ENCODE results near the gene DOLPP1. TPM values are rescaled to one million over a fixed set of nuclear protein-coding genes. Genes with fewer than 3 reads are reported as not detected.
A peak's percentile ranks its signal among the peaks of the same experiment; 100 is the strongest.

The DOLPP1 gene
- total and polyA plus RNA-seq, 2 experiments from 2014 or later: 11.6 to 12.8 TPM

DNA sequence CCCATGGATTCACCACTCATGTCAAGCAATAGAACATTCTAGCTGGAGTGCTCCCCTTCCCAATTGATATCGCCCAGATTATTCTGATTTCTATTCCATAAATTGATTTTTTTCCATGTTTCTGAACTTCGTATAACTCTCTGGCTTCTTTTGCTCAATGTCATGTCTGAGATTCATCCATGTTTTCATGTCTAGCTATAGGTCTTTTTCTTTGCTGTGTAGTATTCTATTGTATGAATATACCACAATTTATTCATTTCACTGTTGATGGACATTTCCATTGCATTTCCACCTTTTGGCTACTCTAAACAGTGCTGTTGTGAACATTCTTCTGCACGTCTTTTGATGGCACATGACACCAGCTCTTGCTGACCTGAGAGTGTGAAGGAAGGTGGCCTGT is 49.9 kb downstream of the DOLPP1 start:
- no peak for TF ChIP-seq EZH2phosphoT487 (IDR thresholded peaks at IDR 0.05; ENCODE audit: insufficient read depth, low read depth)
- TF ChIP-seq EZH2 (IDR thresholded peaks at IDR 0.05; ENCODE audit: insufficient read depth, poor library complexity, severe bottlenecking): no peak
- in situ Hi-C loops (cut with MboI): loop anchor here (5.0 to 10.0 kb wide), 2 partner anchors 487 to 654 kb away; no protein-coding TSS in a partner anchor
- Histone ChIP-seq H4K20me1 (ENCODE audit: insufficient read depth) (no peaks in the 10 kb centered on the region), H3K4me3 (no peak overlapping the region), H3K9ac (no peak overlapping the region), H3K36me3 (ENCODE audit: low read depth) (peaks cover 2% of the 10 kb centered on the region; the same call in 1 of the 2 replicates), H3K79me2 (ENCODE audit: insufficient read depth) (no peaks in the 10 kb centered on the region; the same call in 1 of the 2 replicates), H3K27me3 (replicated peaks; ENCODE audit: insufficient read depth) (no peaks in the 10 kb centered on the region), H3K9me3 (ENCODE audit: low read depth) (no peaks in the 10 kb centered on the region), H3K4me1 (ENCODE audit: insufficient read depth) (peaks cover 1% of the 10 kb centered on the region; the same call in 1 of the 2 replicates), H3K27ac (no peak overlapping the region), H3K9me2 (ENCODE audit: insufficient read depth) (no peaks in the 10 kb centered on the region), H3F3A (ENCODE audit: insufficient read depth) (no peaks in the 10 kb centered on the region), H3K4me2 (ENCODE audit: unreplicated experiment) (no peak overlapping the region), H2AFZ (no peak overlapping the region)
- 65 to 66% methylated on average over 3 of the region's 3 CpGs for WGBS, 2 experiments (ENCODE audit: low coverage in 1 of 2, low lambda C conversion rate in 2 of 2, missing lambda C conversion rate in 2 of 2)
- no peak for DNase-seq

GRCh38 chr9:129131300-129132145 is 50.6 kb downstream of the DOLPP1 start:
- in situ Hi-C loops (cut with MboI): loop anchor here (5.0 to 10.0 kb wide), 2 partner anchors 486 to 653 kb away; no protein-coding TSS in a partner anchor

DNA sequence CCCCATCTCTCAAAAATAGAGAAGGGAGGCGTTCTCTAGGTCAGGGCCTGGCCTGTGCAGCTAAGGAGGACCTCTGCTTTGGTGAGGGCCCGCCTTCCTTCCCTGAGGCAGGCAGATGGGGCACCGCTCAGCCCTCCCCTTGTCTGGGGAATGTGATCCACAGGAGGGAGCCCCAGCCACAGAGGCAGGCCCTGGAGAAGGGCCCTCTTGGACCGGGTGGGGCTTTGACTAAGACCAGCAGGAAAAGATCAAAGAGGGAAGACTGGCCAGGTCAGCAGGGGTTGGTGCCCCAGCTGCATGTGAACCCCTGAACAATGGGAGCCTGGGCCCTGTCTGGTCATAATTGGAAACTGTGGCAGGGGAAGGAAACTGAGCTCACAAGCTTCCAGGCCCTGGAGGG is 52.2 kb downstream of the DOLPP1 start:
- Histone ChIP-seq H3K27ac (no peak overlapping the region), H2AFZ (no peak overlapping the region), H4K20me1 (ENCODE audit: insufficient read depth) (no peaks in the 10 kb centered on the region), H3K9ac (no peak overlapping the region), H3K27me3 (replicated peaks; ENCODE audit: insufficient read depth) (no peaks in the 10 kb centered on the region), H3K4me3 (no peak overlapping the region), H3K36me3 (ENCODE audit: low read depth) (no peaks in the 10 kb centered on the region), H3K4me2 (ENCODE audit: unreplicated experiment) (no peak overlapping the region), H3K4me1 (ENCODE audit: insufficient read depth) (peaks cover 4% of the 10 kb centered on the region), H3K9me3 (ENCODE audit: low read depth) (no peaks in the 10 kb centered on the region), H3K9me2 (ENCODE audit: insufficient read depth) (no peaks in the 10 kb centered on the region), H3F3A (ENCODE audit: insufficient read depth) (no peaks in the 10 kb centered on the region; the same call in none of the 2 replicates), H3K79me2 (ENCODE audit: insufficient read depth) (no peaks in the 10 kb centered on the region)
- in situ Hi-C loops (cut with MboI): loop anchor here (5.0 to 10.0 kb wide), 2 partner anchors 484 to 652 kb away; no protein-coding TSS in a partner anchor
- 76 to 81% methylated on average over 4 of the region's 4 CpGs for WGBS, 2 experiments (ENCODE audit: low coverage in 1 of 2, low lambda C conversion rate in 2 of 2, missing lambda C conversion rate in 2 of 2)
- DNase-seq: no peak
- TF ChIP-seq EZH2phosphoT487 (IDR thresholded peaks at IDR 0.05; ENCODE audit: insufficient read depth, low read depth) (no peak), EZH2 (IDR thresholded peaks at IDR 0.05; ENCODE audit: insufficient read depth, poor library complexity, severe bottlenecking) (no peak)

More at GRCh38 chr9:129131300-129132145, 50.6 kb downstream of the DOLPP1 start:
- no peaks in the 10 kb centered on the region; the same call in 1 of the 2 replicates for H3K79me2 ChIP-seq (ENCODE audit: insufficient read depth)
- WGBS, 2 experiments (ENCODE audit: low coverage in 1 of 2, low lambda C conversion rate in 2 of 2, missing lambda C conversion rate in 2 of 2): 34 to 44% methylated on average over 12 to 13 of the region's 13 CpGs
- no peak overlapping the region for H2AFZ ChIP-seq
- H3K27me3 ChIP-seq (replicated peaks; ENCODE audit: insufficient read depth): no peaks in the 10 kb centered on the region
- H3K9ac ChIP-seq: no peak overlapping the region
- no peak overlapping the region for H3K4me2 ChIP-seq (ENCODE audit: unreplicated experiment)
- no peaks in the 10 kb centered on the region for H3K9me2 ChIP-seq (ENCODE audit: insufficient read depth)
- no peak overlapping the region for H3K27ac ChIP-seq
- no peak overlapping the region for H3K4me3 ChIP-seq
- no peaks in the 10 kb centered on the region for H3K4me1 ChIP-seq (ENCODE audit: insufficient read depth)
- DNase-seq: peak; percentile 77
- TF ChIP-seq EZH2 (IDR thresholded peaks at IDR 0.05; ENCODE audit: insufficient read depth, poor library complexity, severe bottlenecking): no peak
- TF ChIP-seq EZH2phosphoT487 (IDR thresholded peaks at IDR 0.05; ENCODE audit: insufficient read depth, low read depth): no peak
- H4K20me1 ChIP-seq (ENCODE audit: insufficient read depth): no peaks in the 10 kb centered on the region
- H3K36me3 ChIP-seq (ENCODE audit: low read depth): peaks cover 2% of the 10 kb centered on the region; the same call in 1 of the 2 replicates
- H3F3A ChIP-seq (ENCODE audit: insufficient read depth): no peaks in the 10 kb centered on the region
- H3K9me3 ChIP-seq (ENCODE audit: low read depth): no peaks in the 10 kb centered on the region

- Histone ChIP-seq H3K36me3 (ENCODE audit: low read depth) (no peaks in the 10 kb centered on the region), H3K27me3 (replicated peaks; ENCODE audit: insufficient read depth) (no peaks in the 10 kb centered on the region), H3K79me2 (ENCODE audit: insufficient read depth) (no peaks in the 10 kb centered on the region), H3K4me3 (no peak overlapping the region), H3K9me3 (ENCODE audit: low read depth) (no peaks in the 10 kb centered on the region), H3F3A (ENCODE audit: insufficient read depth) (peaks cover 9% of the 10 kb centered on the region), H3K4me1 (ENCODE audit: insufficient read depth) (peaks cover 23% of the 10 kb centered on the region), H3K27ac (no peak overlapping the region), H3K9me2 (ENCODE audit: insufficient read depth) (no peaks in the 10 kb centered on the region), H4K20me1 (ENCODE audit: insufficient read depth) (no peaks in the 10 kb centered on the region), H3K4me2 (ENCODE audit: unreplicated experiment) (no peak overlapping the region), H2AFZ (no peak overlapping the region), H3K9ac (no peak overlapping the region)
- TF ChIP-seq EZH2 (IDR thresholded peaks at IDR 0.05; ENCODE audit: insufficient read depth, poor library complexity, severe bottlenecking) (no peak), EZH2phosphoT487 (IDR thresholded peaks at IDR 0.05; ENCODE audit: insufficient read depth, low read depth) (no peak)
- DNase-seq: no peak
- in situ Hi-C loops (cut with MboI): loop anchor here (10.0 kb wide), 1 partner anchor 649 kb away; no protein-coding TSS in a partner anchor
- 84 to 87% methylated on average over 6 of the region's 6 CpGs for WGBS, 2 experiments (ENCODE audit: low coverage in 1 of 2, low lambda C conversion rate in 2 of 2, missing lambda C conversion rate in 2 of 2)
Measured at GRCh38 chr9:129135476-129135875, 54.6 kb downstream of the DOLPP1 start.

All from GM23248 (cell line).